Skin of body (tissue), 2 donors: ENCODE measurements around the gene RHOG. TPM values are rescaled to one million over a fixed set of nuclear protein-coding genes. Genes with fewer than 3 reads are reported as not detected.

Experiments
- small RNA-seq: library from RNA; depleted of rRNA; stranded (forward); fragments of <200 nt; gene quantifications from one replicate; pipeline ENCODE3, GENCODE V24; 2014; ENCODE audit warnings: low replicate concordance
- total RNA-seq: library from RNA; depleted of rRNA; stranded (reverse); fragments of >200 nt; gene quantifications from one replicate; pipeline ENCODE4 v1.2.3, GENCODE V29; 2014

RHOG gene
- total RNA-seq, 1 donor from 2014 or later: 7.6 TPM

Small RNA genes lying within 50 kb of the gene (small RNA-seq; reads per million reads assigned to genes)
- not detected for gene RNU7-50P

Other genes with a start within 250 kb of the RHOG start
- gene ART5, start 199.0 kb downstream of the RHOG start, total RNA-seq: 1.7 TPM
- 0.20 TPM for gene ART1, start 195.8 kb downstream of the RHOG start, total RNA-seq
- gene CHRNA10, start 169.6 kb downstream of the RHOG start, total RNA-seq: 0.20 TPM
- 85.3 TPM for gene NUP98, start 43.4 kb downstream of the RHOG start, total RNA-seq
- gene PGAP2, start 32.4 kb downstream of the RHOG start, total RNA-seq: 18.8 TPM
- gene STIM1, start 14.7 kb upstream of the RHOG start, total RNA-seq: 30.8 TPM